Astrocyte of the cerebellum (primary cell): ENCODE results near the gene RAI2.

Source experiments
- DNase-seq: peaks from one replicate; pipeline ENCODE4 v3.0.0-alpha.2; 2011; ENCODE audit warnings: low read depth
- H3K4me3 ChIP-seq: 2 replicates; pipeline ENCODE4 v1.5.1; 2011; ENCODE audit warnings: mild to moderate bottlenecking, low read depth, low read length, moderate library complexity
- CTCF ChIP-seq: IDR thresholded peaks from 2 replicates; pipeline ENCODE4 v1.5.1; 2012; ENCODE audit warnings: low read length, low read depth, moderate library complexity, mild to moderate bottlenecking; ENCODE audit errors: missing control alignments
- in situ Hi-C: cut with HindIII; loops from 2 replicates; pipeline ENCODE4 v1.10.0; 2017; ENCODE audit warnings: low sequenced_read_pairs

RAI2 gene

GRCh38 chrX:17848545-17849265 is 12.4 kb downstream of the RAI2 start:
- DNase-seq = no peak
- no peak for TF ChIP-seq CTCF
- in situ Hi-C loops = no loop called here
- no peak overlapping the region for H3K4me3 ChIP-seq

DNA sequence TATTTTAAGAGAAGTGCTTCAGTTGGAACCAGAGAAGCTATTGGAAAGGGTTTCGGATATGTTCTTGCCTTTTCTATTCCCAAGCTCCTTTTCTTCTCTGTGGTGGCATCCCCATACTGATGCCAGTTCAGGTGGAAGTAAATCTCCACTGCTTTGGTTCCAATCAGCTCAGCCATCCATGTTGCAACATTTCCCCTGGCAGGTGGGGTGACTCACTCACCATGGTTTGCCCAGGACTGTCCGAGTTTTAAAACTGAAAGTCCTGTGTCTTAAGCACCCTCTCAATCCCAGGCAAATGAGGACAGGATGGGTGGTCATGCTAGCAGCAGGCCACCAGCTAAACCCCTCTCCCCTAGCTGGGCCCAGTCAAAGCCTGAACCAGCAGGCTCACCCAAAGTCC is 15.1 kb downstream of the RAI2 start:
- H3K4me3 ChIP-seq = no peak overlapping the region
- TF ChIP-seq CTCF = no peak
- in situ Hi-C loops = no loop called here
- DNase-seq = no peak

GRCh38 chrX:17844236-17844635 is 16.9 kb downstream of the RAI2 start:
- in situ Hi-C loops = no loop called here
- TF ChIP-seq CTCF = no peak
- DNase-seq = no peak
- H3K4me3 ChIP-seq = no peak overlapping the region

GRCh38 chrX:17842769-17843525 is 18.2 kb downstream of the RAI2 start:
- in situ Hi-C loops = no loop called here
- H3K4me3 ChIP-seq = no peak overlapping the region
- TF ChIP-seq CTCF = no peak

DNA sequence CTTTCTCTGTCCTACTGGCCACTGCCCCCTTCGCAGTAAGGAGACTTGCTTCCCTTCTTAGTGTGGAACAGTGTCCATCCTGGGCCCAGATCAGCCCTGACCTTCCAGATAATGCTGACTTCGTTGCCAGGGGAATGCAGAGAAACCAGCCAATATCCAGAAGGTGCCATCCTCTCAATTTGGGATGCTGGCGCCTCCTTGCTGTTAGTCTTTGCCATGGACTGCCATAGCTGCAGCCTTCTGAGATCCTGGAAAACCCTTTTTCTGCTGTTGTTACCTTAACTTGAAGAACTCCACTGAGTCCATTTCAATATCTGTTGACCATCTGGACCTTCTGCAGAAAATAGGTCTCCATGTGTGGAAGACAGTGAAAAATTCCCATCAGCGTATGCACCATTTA is 21.8 kb downstream of the RAI2 start:
- H3K4me3 ChIP-seq = no peak overlapping the region
- no peak for DNase-seq
- in situ Hi-C loops = no loop called here
- no peak for TF ChIP-seq CTCF

More at GRCh38 chrX:17842769-17843525, 18.2 kb downstream of the RAI2 start:
- DNase-seq = no peak

DNA sequence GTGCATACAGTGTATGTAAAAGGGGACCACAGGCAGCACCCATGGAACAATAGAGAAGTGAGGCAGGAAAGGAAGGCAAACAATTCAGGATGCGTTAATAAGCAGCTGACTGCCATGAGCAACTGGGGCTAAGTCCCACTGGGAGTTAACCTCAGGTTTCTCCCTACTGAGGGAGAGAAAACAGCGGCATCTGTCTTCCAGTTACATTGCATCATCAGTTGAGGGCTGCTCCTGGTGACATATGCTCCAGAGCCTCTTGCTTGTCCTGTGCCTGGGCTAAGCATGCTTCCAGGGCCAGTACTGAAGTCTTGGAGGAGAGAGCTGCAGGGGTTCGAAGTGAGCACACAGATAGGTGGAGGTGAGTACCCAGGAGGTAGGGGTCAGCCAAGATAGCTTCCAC is 24.3 kb downstream of the RAI2 start:
- H3K4me3 ChIP-seq = no peak overlapping the region
- TF ChIP-seq CTCF = no peak
- DNase-seq = no peak
- in situ Hi-C loops = no loop called here
